PC-9 (cell line): Measurements from ENCODE around the gene CPED1.

Source experiments
- EZH2 ChIP-seq: fragments of 200-600 bp; sonication (generic); IDR thresholded peaks from 2 replicates; pipeline ENCODE4 v1.8.0; 2017; ENCODE audit warnings: antibody characterized with exemption, low read depth
- TF ChIP-seq, protein P1 (sequence below): fragments of 200-600 bp; sonication (generic); conservative IDR thresholded peaks from 2 replicates; pipeline ENCODE4 v1.6.1; 2017; ENCODE audit warnings: mixed run types, antibody characterized with exemption, mild to moderate bottlenecking, moderate library complexity

DNA sequence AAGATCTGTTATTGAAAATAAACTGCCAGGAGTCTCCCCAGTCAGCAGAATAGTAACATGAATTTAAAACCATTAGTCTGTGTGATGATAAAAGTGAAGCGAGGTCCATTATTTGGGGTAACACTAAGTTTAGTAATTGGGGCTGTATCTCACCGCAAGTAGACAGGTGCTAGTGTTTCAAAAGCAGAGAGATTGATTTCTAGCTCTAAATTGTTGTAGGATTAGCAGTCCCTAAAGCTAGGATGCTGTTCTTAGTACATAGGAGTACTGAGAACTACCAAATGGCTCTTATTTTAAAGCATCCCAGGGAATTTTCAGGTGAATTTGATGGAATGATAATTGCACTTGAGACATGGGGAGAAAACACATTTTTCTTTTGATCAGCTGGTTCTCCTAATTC is 70.5 kb downstream of the CPED1 start:
- TF ChIP-seq, protein P1, sequence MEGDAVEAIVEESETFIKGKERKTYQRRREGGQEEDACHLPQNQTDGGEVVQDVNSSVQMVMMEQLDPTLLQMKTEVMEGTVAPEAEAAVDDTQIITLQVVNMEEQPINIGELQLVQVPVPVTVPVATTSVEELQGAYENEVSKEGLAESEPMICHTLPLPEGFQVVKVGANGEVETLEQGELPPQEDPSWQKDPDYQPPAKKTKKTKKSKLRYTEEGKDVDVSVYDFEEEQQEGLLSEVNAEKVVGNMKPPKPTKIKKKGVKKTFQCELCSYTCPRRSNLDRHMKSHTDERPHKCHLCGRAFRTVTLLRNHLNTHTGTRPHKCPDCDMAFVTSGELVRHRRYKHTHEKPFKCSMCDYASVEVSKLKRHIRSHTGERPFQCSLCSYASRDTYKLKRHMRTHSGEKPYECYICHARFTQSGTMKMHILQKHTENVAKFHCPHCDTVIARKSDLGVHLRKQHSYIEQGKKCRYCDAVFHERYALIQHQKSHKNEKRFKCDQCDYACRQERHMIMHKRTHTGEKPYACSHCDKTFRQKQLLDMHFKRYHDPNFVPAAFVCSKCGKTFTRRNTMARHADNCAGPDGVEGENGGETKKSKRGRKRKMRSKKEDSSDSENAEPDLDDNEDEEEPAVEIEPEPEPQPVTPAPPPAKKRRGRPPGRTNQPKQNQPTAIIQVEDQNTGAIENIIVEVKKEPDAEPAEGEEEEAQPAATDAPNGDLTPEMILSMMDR = no peak
- no peak for TF ChIP-seq EZH2
